Activated CD4-positive, alpha-beta T cell treated with anti-CD3 and anti-CD28 coated beads, Interleukin-2, Interleukin-6, amounts not matched to agents 100 ng/mL and 50 ng/mL, durations not matched to agents 16 hours and 8 hours (primary cell): ENCODE data around the gene TTC28.
"Not testable (repeated sequence)": the region's sequence is repeated elsewhere in the genome, so short reads cannot be mapped to it uniquely, and the experiment has no call there.

Source experiments
- DNase-seq: peaks from one replicate; pipeline ENCODE4 v3.0.0-alpha.2; 2020

TTC28 gene

GRCh38 chr22:28478564-28478963, 201.1 kb downstream of the TTC28 start:
- DNase-seq, result no peak

DNA sequence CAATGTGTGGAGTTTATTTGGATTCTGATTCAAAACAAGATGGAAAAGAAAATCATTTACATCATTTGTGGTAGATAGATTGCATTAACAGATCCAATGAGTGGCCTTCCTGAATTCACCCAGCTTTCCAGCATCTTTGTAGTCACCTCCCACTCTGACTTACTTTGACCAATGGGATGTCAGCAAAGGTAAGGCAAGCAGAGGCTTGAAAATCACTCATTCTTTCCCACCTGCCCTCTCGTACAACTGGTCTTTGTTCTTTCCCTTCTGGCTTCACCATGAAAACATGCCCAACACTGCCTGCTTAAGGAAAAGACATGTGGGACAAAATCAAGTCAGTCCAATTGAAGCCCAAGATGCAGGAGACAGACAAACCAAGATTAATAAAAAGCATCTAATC, 202.1 kb downstream of the TTC28 start:
- DNase-seq, result no peak

GRCh38 chr22:28474330-28474729, 205.3 kb downstream of the TTC28 start:
- DNase-seq, result no peak

- DNase-seq, result no peak
These were observed 206.4 kb downstream of the TTC28 start for GRCh38 chr22:28473258-28473657.

GRCh38 chr22:28467055-28467454, 212.6 kb downstream of the TTC28 start:
- not testable (repeated sequence) for DNase-seq

DNA sequence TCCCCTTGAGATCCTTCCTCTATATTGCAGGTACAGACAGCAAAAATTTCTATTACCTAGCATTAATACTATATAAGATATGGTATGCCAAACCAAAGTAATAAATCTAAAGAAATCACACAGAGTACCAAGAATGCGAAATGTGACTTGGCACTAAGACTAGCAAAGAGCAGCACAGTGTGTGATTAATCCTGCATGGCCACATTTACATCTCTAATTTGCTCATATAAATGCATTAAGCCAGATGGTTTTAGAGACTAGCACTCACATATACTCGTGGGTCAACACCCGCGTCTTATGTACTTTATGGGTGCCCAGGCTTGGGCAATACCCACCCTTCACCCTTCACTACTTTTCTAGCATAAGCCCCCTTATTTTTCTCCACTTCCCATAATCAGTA, 213.2 kb downstream of the TTC28 start:
- DNase-seq, result no peak

DNA sequence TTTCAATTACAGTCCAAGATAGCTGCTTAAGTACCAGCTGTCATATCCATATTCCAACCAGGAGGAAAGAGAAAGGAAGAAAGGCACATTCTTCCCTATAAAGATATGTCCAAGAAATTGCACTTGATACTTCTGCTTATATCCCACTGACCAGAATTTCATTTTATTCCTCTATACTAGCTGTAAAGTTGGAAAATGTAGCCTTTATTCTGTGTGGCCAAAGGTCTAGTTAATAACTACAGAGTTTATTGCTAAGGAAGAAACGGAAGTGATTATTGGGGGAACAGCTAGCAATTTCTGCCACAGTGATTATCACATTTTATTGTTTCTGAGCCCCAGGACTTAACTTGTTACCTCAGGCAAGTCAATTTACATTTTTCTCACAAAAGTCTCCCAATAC, 213.8 kb downstream of the TTC28 start:
- no peak for DNase-seq

- no peak for DNase-seq
These were observed 215.5 kb downstream of the TTC28 start for GRCh38 chr22:28464127-28464526.

GRCh38 chr22:28463408-28463807, 216.2 kb downstream of the TTC28 start:
- DNase-seq, result not testable (repeated sequence)

DNA sequence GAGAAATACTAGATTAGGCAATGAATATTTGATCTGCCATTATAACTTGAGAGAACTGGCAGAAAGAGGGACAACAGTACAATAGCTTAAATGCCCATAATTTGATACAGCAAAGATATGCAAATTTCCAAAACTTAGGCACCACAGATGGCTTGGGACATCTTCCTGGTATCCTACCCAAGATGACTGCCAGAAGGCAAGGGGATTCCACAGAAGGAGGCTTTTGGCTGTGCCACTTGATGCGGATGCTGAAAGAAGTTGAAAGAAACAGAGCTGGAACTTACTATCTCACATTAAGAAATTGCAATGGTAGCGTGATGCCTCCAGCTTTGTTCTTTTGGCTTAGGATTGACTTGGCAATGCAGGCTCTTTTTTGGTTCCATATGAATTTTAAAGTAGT, 216.7 kb downstream of the TTC28 start:
- no peak for DNase-seq

DNA sequence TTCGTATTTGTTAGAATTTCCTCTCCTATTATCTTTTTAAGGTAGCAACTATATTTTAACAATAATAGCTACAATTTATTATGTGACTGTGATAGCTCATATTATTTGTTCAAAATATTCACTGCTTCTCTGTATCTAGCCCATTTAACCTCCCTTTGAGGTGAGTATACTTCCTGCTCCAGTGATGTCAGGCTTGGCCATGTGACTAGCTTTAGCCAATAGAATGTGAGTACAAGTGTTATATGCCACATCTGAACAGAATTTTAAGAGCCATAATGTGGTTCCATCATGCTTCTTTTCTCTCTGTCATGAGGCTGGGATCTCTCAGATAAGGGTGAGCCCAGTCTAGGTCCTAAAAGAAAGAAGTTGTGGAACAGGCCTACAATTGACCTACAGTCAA, 217.6 kb downstream of the TTC28 start:
- DNase-seq, result no peak

- DNase-seq, result no peak
These were observed 225.1 kb downstream of the TTC28 start for GRCh38 chr22:28454431-28455064.

DNA sequence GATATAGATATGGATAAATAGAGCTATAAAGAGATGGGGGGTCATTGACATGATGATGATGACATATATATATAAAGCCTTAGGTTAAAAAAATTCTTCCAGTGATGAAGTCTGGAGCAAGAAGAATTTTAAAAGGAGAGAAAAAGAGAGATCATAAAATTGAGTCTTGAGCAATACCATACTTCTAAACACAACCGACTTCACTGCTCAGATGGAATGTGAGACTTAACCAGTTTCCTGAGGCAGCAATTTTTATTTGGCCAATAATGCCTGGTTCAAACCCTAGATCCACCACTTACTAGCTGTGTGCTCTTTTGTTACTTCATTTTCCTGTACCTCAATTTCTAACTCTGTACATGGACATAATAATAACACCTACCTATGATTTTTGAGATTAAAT, 229.5 kb downstream of the TTC28 start:
- DNase-seq, result no peak

- DNase-seq, result no peak
These were observed 230.6 kb downstream of the TTC28 start for GRCh38 chr22:28449041-28449440.

DNA sequence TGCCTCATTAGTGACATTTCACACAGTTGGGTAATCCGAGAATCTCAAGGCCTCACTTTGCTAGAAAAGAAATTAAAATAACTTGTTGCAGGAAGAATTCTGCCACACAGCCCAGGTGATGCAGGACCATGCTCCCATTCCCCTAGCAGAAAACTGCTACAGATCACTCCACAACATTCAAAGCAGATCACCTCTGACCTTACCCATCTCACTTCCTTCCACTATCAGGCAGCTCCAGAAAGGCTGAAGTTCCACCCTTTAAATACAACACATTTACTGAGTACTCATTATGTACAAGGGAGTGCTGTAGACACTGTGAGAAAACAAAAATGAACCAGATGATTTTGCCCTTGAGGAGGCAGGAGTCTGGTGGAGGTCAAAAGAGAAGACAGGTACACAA, 231.0 kb downstream of the TTC28 start:
- DNase-seq, result no peak

DNA sequence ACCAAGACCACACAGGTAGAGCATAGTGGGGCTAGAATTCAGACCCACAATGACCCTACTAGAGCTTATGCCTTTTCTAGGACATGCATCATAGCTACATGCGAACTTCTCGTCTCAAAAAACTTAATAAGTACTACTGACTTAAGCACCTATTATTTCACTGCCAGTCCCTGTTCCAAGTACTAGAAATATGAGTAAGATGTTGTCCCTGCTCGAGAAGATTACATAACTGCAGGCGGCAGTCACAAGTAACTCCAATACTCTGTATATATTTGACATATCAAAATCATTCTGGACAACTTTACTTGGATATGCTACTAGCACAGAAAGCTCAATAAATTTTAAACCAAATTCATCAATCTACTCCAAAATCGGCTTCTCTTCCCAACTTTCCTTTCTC, 235.0 kb downstream of the TTC28 start:
- no peak for DNase-seq

- peak; percentile 43 for DNase-seq
These were observed 236.1 kb downstream of the TTC28 start for GRCh38 chr22:28443526-28443876.

GRCh38 chr22:28442711-28443525, 236.7 kb downstream of the TTC28 start:
- peak; percentile 31 for DNase-seq

DNA sequence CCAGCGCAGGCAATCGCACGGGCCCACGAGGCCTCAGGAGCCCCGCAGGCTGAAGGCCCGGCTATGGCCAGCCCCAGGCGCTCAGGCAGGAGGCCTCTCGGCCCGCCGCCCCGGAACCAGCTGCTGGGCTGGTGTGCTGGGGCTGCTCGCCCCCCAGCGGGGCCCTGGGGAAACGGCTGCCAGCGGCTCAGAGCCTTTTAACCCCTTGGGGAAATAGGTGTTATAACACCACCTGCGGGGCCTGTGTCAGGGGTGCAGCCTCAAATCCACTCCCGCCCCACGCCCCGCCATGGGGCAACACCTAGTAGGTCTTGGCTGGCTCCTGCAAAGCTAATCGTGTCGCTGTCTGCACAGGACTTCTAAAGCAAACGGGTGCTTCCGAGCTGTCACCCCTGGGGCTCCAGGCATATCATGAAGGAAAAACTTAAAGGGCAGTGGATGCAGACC, 237.4 kb downstream of the TTC28 start:
- DNase-seq, result peak; percentile 89

- DNase-seq, result no peak
These were observed 237.8 kb downstream of the TTC28 start for GRCh38 chr22:28441720-28442263.

- DNase-seq, result no peak
These were observed 238.8 kb downstream of the TTC28 start for GRCh38 chr22:28440592-28441390.

- DNase-seq, result no peak
These were observed 241.4 kb downstream of the TTC28 start for GRCh38 chr22:28438183-28438768.

- no peak for DNase-seq
These were observed 243.7 kb downstream of the TTC28 start for GRCh38 chr22:28435982-28436381.
